ENCODE measurements around the gene CHST3. TPM values are rescaled to one million over a fixed set of nuclear protein-coding genes. Genes with fewer than 3 reads are reported as not detected.

Gene CHST3
- 34.9 to 42.8 TPM (median 36.6 TPM) in 5 replicates for total RNA-seq (2022; extraction: Qiagen RNA extraction; ENCODE audit: low read depth)

GRCh38 chr10:71964098-71964742 is at the start of gene CHST3:
Gene CHST3 (plus strand): TSS chr10:71964395. CDS start chr10:72005843, 41,448 bp downstream.

Other genes with a start within 250 kb of the CHST3 start
- gene C10orf105, start 244.6 kb upstream of the CHST3 start, total RNA-seq (2022; extraction: Qiagen RNA extraction; ENCODE audit: low read depth) = 0.06 TPM in 1 of 5 replicates, not detected in the others
- 19.4 to 29.3 TPM (median 28.8 TPM) in 5 replicates for gene VSIR, start 190.9 kb upstream of the CHST3 start, total RNA-seq (2022; extraction: Qiagen RNA extraction; ENCODE audit: low read depth)
- 836 to 954 TPM (median 903 TPM) in 5 replicates for gene PSAP, start 113.1 kb upstream of the CHST3 start, total RNA-seq (2022; extraction: Qiagen RNA extraction; ENCODE audit: low read depth)
- gene SPOCK2, start 124.2 kb downstream of the CHST3 start, total RNA-seq (2022; extraction: Qiagen RNA extraction; ENCODE audit: low read depth) = 0.34 to 0.61 TPM (median 0.43 TPM) in 5 replicates

Measured in A549 treated with CpdA at 1 μM for 4 hours (cell line).